GM23248 (cell line): ENCODE results near the gene BBS7. TPM values are rescaled to one million over a fixed set of nuclear protein-coding genes. Genes with fewer than 3 reads are reported as not detected.

ENCODE experiments used
- DNase-seq: peaks from one replicate; pipeline ENCODE4 v3.0.0-alpha.2; 2015
- H2AFZ ChIP-seq: fragments of 200-600 bp; sonication (generic); 2 replicates; pipeline ENCODE4 v1.6.1; 2016; ENCODE audit warnings: antibody characterized with exemption
- H3F3A ChIP-seq: fragments of 200-600 bp; sonication (generic); 2 replicates; pipeline ENCODE4 v1.6.1; 2016; ENCODE audit warnings: mild to moderate bottlenecking, antibody characterized with exemption, mixed run types; ENCODE audit not compliant: insufficient read depth
- H3K27ac ChIP-seq: fragments of 200-600 bp; sonication (generic); 2 replicates; pipeline ENCODE4 v1.5.1; 2016; ENCODE audit warnings: mild to moderate bottlenecking
- H3K27me3 ChIP-seq: fragments of 200-600 bp; sonication (generic); replicated peaks from 2 replicates; pipeline ENCODE4 v1.6.1; 2016; ENCODE audit warnings: mild to moderate bottlenecking; ENCODE audit not compliant: insufficient read depth
- H3K36me3 ChIP-seq: fragments of 200-600 bp; sonication (generic); 2 replicates; pipeline ENCODE4 v1.6.1; 2016; ENCODE audit warnings: low read depth, mild to moderate bottlenecking
- H3K4me1 ChIP-seq: fragments of 200-600 bp; sonication (generic); 2 replicates; pipeline ENCODE4 v1.6.1; 2016; ENCODE audit warnings: mild to moderate bottlenecking; ENCODE audit not compliant: insufficient read depth
- H3K4me2 ChIP-seq: fragments of 200-600 bp; sonication (generic); one replicate; pipeline ENCODE4 v1.6.1; 2016; ENCODE audit warnings: mild to moderate bottlenecking; ENCODE audit not compliant: unreplicated experiment
- H3K4me3 ChIP-seq: fragments of 200-600 bp; sonication (generic); 2 replicates; pipeline ENCODE4 v1.5.1; 2016; ENCODE audit warnings: mild to moderate bottlenecking
- H3K79me2 ChIP-seq: fragments of 200-600 bp; sonication (generic); 2 replicates; pipeline ENCODE4 v1.6.1; 2016; ENCODE audit warnings: mild to moderate bottlenecking; ENCODE audit not compliant: insufficient read depth
- H3K9ac ChIP-seq: fragments of 200-600 bp; sonication (generic); 2 replicates; pipeline ENCODE4 v1.6.1; 2016; ENCODE audit warnings: mild to moderate bottlenecking
- H3K9me2 ChIP-seq: fragments of 200-600 bp; sonication (generic); 2 replicates; pipeline ENCODE4 v1.6.1; 2016; ENCODE audit warnings: mixed run types, mild to moderate bottlenecking, moderate library complexity; ENCODE audit not compliant: insufficient read depth
- H3K9me3 ChIP-seq: fragments of 200-600 bp; sonication (generic); one replicate; pipeline ENCODE4 v1.6.1; 2017; ENCODE audit warnings: low read depth
- H4K20me1 ChIP-seq: fragments of 200-600 bp; sonication (generic); 2 replicates; pipeline ENCODE4 v1.6.0; 2016; ENCODE audit not compliant: insufficient read depth
- EZH2 ChIP-seq: fragments of 200-600 bp; sonication (generic); IDR thresholded peaks from 2 replicates; pipeline ENCODE4 v1.6.1; 2018; ENCODE audit warnings: antibody characterized with exemption, mild to moderate bottlenecking; ENCODE audit not compliant: insufficient read depth, poor library complexity, severe bottlenecking
- EZH2phosphoT487 ChIP-seq: fragments of 200-600 bp; sonication (generic); IDR thresholded peaks from 2 replicates; pipeline ENCODE4 v1.6.1; 2018; ENCODE audit warnings: antibody characterized with exemption, moderate library complexity, mild to moderate bottlenecking, low read depth; ENCODE audit not compliant: insufficient read depth
- WGBS, 2 experiments: methylation state at CpG; one replicate each; pipeline ENCODE4 v1.1.6; 2015 to 2017; ENCODE audit warnings: low lambda C conversion rate in 2 of 2, low coverage in 1 of 2; ENCODE audit errors: missing lambda C conversion rate in 2 of 2; 5-methylcytosine and 5-hydroxymethylcytosine counted together
- in situ Hi-C: fragments of 300-500 bp; cut with MboI; formaldehyde crosslinking; loops from 2 replicates; pipeline ENCODE4 v1.15.0; 2020
- polyA plus RNA-seq: library from polyadenylated mRNA; unstranded; fragments of >200 nt; fragmentation: Nextera tagmentation; extraction: Ambion mirVana; gene quantifications from 2 replicates; pipeline ENCODE4 v1.2.1, GENCODE V29; 2016
- total RNA-seq: library from RNA; depleted of rRNA; stranded (reverse); fragments of >200 nt; shearing (Covaris generic); gene quantifications from 2 replicates; pipeline ENCODE4 v1.2.3, GENCODE V29; 2014

The BBS7 gene
- total and polyA plus RNA-seq, 2 experiments from 2014 or later, result 24.5 to 28.7 TPM

- Histone ChIP-seq H3K27ac (no peak overlapping the region), H3K79me2 (no peaks in the 10 kb centered on the region), H3K4me2 (no peak overlapping the region), H3F3A (no peaks in the 10 kb centered on the region), H3K9me3 (no peaks in the 10 kb centered on the region), H3K36me3 (no peaks in the 10 kb centered on the region), H3K9ac (no peak overlapping the region), H3K27me3 (peaks cover 5% of the 10 kb centered on the region), H3K4me1 (no peaks in the 10 kb centered on the region), H4K20me1 (no peaks in the 10 kb centered on the region), H3K9me2 (no peaks in the 10 kb centered on the region), H2AFZ (no peak overlapping the region), H3K4me3 (no peak overlapping the region)
- no peak for TF ChIP-seq EZH2phosphoT487
- TF ChIP-seq EZH2, result no peak
- DNase-seq, result no peak
- in situ Hi-C loops, result loop anchor here (25.0 kb wide), 1 partner anchor 687 kb away; no protein-coding TSS in a partner anchor
- 61 to 67% methylated on average over 2 of the region's 2 CpGs for WGBS, 2 experiments
These were observed 5.4 kb upstream of the BBS7 start for GRCh38 chr4:121875652-121876051.

GRCh38 chr4:121873604-121874003 lies 3.3 kb upstream of the BBS7 start:
- Histone ChIP-seq H3F3A (no peaks in the 10 kb centered on the region), H3K79me2 (peaks cover 12% of the 10 kb centered on the region), H3K36me3 (no peaks in the 10 kb centered on the region), H3K27me3 (no peaks in the 10 kb centered on the region), H3K9ac (no peak overlapping the region), H3K9me3 (no peaks in the 10 kb centered on the region), H3K9me2 (no peaks in the 10 kb centered on the region), H3K27ac (no peak overlapping the region), H3K4me1 (peaks cover 7% of the 10 kb centered on the region), H4K20me1 (no peaks in the 10 kb centered on the region), H2AFZ (no peak overlapping the region), H3K4me3 (no peak overlapping the region), H3K4me2 (no peak overlapping the region)
- WGBS, 2 experiments, result 48 to 55% methylated on average over 3 of the region's 3 CpGs
- in situ Hi-C loops, result no loop called here
- DNase-seq, result no peak
- no peak for TF ChIP-seq EZH2phosphoT487
- no peak for TF ChIP-seq EZH2

GRCh38 chr4:121863799-121864198 lies 6.5 kb downstream of the BBS7 start:
- in situ Hi-C loops, result no loop called here
- no peak overlapping the region for H3K27ac ChIP-seq
- DNase-seq, result no peak
- 81 to 82% methylated on average over 7 of the region's 7 CpGs for WGBS, 2 experiments
- no peak overlapping the region for H3K4me2 ChIP-seq
- H2AFZ ChIP-seq, result no peak overlapping the region
- H3K9ac ChIP-seq, result no peak overlapping the region
- H3K79me2 ChIP-seq, result peaks cover 22% of the 10 kb centered on the region
- H3F3A ChIP-seq, result no peaks in the 10 kb centered on the region
- H3K9me3 ChIP-seq, result no peaks in the 10 kb centered on the region
- H3K9me2 ChIP-seq, result no peaks in the 10 kb centered on the region
- H3K27me3 ChIP-seq, result no peaks in the 10 kb centered on the region
- peaks cover 63% of the 10 kb centered on the region for H3K36me3 ChIP-seq
- H3K4me1 ChIP-seq, result peaks cover 2% of the 10 kb centered on the region
- H4K20me1 ChIP-seq, result no peaks in the 10 kb centered on the region
- TF ChIP-seq EZH2, result no peak
- no peak for TF ChIP-seq EZH2phosphoT487
- no peak overlapping the region for H3K4me3 ChIP-seq

GRCh38 chr4:121861426-121861825 lies 8.8 kb downstream of the BBS7 start:
- peaks cover 10% of the 10 kb centered on the region; the same call in 1 of the 2 replicates for H3K79me2 ChIP-seq
- no peak overlapping the region for H3K27ac ChIP-seq
- TF ChIP-seq EZH2phosphoT487 (no peak), EZH2 (no peak)
- no peaks in the 10 kb centered on the region for H3K4me1 ChIP-seq
- no peaks in the 10 kb centered on the region for H4K20me1 ChIP-seq
- H3K4me2 ChIP-seq, result no peak overlapping the region
- DNase-seq, result no peak
- no peaks in the 10 kb centered on the region for H3K27me3 ChIP-seq
- peaks cover 53% of the 10 kb centered on the region for H3K36me3 ChIP-seq
- H2AFZ ChIP-seq, result no peak overlapping the region
- H3K9ac ChIP-seq, result no peak overlapping the region
- no peaks in the 10 kb centered on the region for H3F3A ChIP-seq
- H3K4me3 ChIP-seq, result no peak overlapping the region
- H3K9me3 ChIP-seq, result no peaks in the 10 kb centered on the region
- in situ Hi-C loops, result no loop called here
- WGBS, 2 experiments, result 94 to 97% methylated on average over 2 of the region's 2 CpGs
- H3K9me2 ChIP-seq, result no peaks in the 10 kb centered on the region

- no peaks in the 10 kb centered on the region for H3F3A ChIP-seq
- no peak overlapping the region for H3K27ac ChIP-seq
- no peaks in the 10 kb centered on the region for H4K20me1 ChIP-seq
- no peaks in the 10 kb centered on the region for H3K9me3 ChIP-seq
- no peaks in the 10 kb centered on the region for H3K9me2 ChIP-seq
- H3K79me2 ChIP-seq, result no peaks in the 10 kb centered on the region
- H3K4me1 ChIP-seq, result no peaks in the 10 kb centered on the region
- in situ Hi-C loops, result no loop called here
- H2AFZ ChIP-seq, result no peak overlapping the region
- peaks cover 45% of the 10 kb centered on the region for H3K36me3 ChIP-seq
- no peak for DNase-seq
- H3K4me3 ChIP-seq, result no peak overlapping the region
- TF ChIP-seq EZH2phosphoT487 (no peak), EZH2 (no peak)
- H3K4me2 ChIP-seq, result no peak overlapping the region
- no peak overlapping the region for H3K9ac ChIP-seq
- H3K27me3 ChIP-seq, result no peaks in the 10 kb centered on the region
These were observed 10.2 kb downstream of the BBS7 start for GRCh38 chr4:121860121-121860520.
